HEK293 (cell line): ENCODE measurements around the gene TAF9B.

Experiments
- CTCF ChIP-seq: fragments of 450-650 bp; formaldehyde crosslinking; IDR thresholded peaks from 2 replicates; pipeline ENCODE4 v1.5.1; 2016; ENCODE audit warnings: missing biosample characterization, missing genetic modification characterization
- ZEB2 ChIP-seq: fragments of 450-650 bp; formaldehyde crosslinking; IDR thresholded peaks from 2 replicates; pipeline ENCODE4 v1.5.1; 2016; ENCODE audit warnings: missing biosample characterization, missing genetic modification characterization
- ZNF302 ChIP-seq: fragments of 450-650 bp; formaldehyde crosslinking; IDR thresholded peaks from 2 replicates; pipeline ENCODE4 v1.5.1; 2016; ENCODE audit warnings: missing biosample characterization, missing genetic modification characterization, low read depth
- ZNF76 ChIP-seq: fragments of 450-650 bp; formaldehyde crosslinking; IDR thresholded peaks from 2 replicates; pipeline ENCODE4; 2016; ENCODE audit warnings: low read depth, missing biosample characterization, missing genetic modification characterization, borderline replicate concordance

GRCh38 chrX:78098108-78098507, 41.3 kb downstream of the TAF9B start:
- TF ChIP-seq CTCF (tag by site-specific recombination) = no peak
- TF ChIP-seq ZNF302 (tag by site-specific recombination) = no peak
- TF ChIP-seq ZNF76 (tag by site-specific recombination) = no peak
- TF ChIP-seq ZEB2 (tag by site-specific recombination) = no peak
